Heart right ventricle (tissue), 16 donors: Measurements from ENCODE around the gene FRS3. TPM values are rescaled to one million over a fixed set of nuclear protein-coding genes. Genes with fewer than 3 reads are reported as not detected.
A peak's percentile ranks its signal among the peaks of the same experiment; 100 is the strongest.

ENCODE experiments used
- ATAC-seq, 8 donors: fragments of 200-7000 bp; cut with Tn5 transposase; one replicate each; pipeline ENCODE4 v1.9.1; 2020; ENCODE audit warnings: mild to moderate bottlenecking in 8 of 8, moderate library complexity in 8 of 8, moderate number of reproducible peaks in 1 of 8
- DNase-seq, 2 donors: peaks; one replicate each; pipeline ENCODE4 v3.0.0-alpha.2; 2020
- H3K27ac ChIP-seq, 10 donors: fragments of 200-600 bp; sonication (generic) in 2 of 10; one replicate each; pipeline versions ENCODE4 v1.5.0 to v1.8.0; 2020 to 2022; ENCODE audit warnings: mild to moderate bottlenecking in 3 of 10
- H3K27me3 ChIP-seq, 7 donors: fragments of 200-600 bp; one replicate each; pipeline ENCODE4 v1.8.0; 2021 to 2022; ENCODE audit warnings: mild to moderate bottlenecking in 2 of 7
- H3K36me3 ChIP-seq, 9 donors: fragments of 200-600 bp; sonication (generic) in 1 of 9; one replicate each; pipeline versions ENCODE4 v1.5.0 to v1.8.0; 2020 to 2022; ENCODE audit warnings: mild to moderate bottlenecking in 2 of 9
- H3K4me1 ChIP-seq, 9 donors: fragments of 200-600 bp; sonication (generic) in 1 of 9; one replicate each; pipeline versions ENCODE4 v1.5.0 to v1.8.0; 2020 to 2022; ENCODE audit warnings: mild to moderate bottlenecking in 4 of 9
- H3K4me3 ChIP-seq, 10 donors: fragments of 200-600 bp; sonication (generic) in 2 of 10; one replicate each; pipeline versions ENCODE4 v1.5.0 to v1.8.0; 2020 to 2022; ENCODE audit warnings: mild to moderate bottlenecking in 7 of 10, moderate library complexity in 2 of 10
- H3K9me3 ChIP-seq, 11 donors: fragments of 200-600 bp in 10 of 11; sonication (generic) in 2 of 11; one replicate each; pipeline versions ENCODE4 v1.5.0 to v1.8.0; 2013 to 2022; ENCODE audit warnings: mild to moderate bottlenecking in 2 of 11, control low read depth in 1 of 11, moderate library complexity in 1 of 11
- CTCF ChIP-seq, 9 donors: fragments of 200-600 bp; sonication (generic) in 2 of 9; IDR thresholded peaks; one replicate each; pipeline versions ENCODE4 v1.5.0 to v1.8.0; 2021 to 2022; ENCODE audit warnings: antibody characterized with exemption in 9 of 9, mild to moderate bottlenecking in 5 of 9, moderate library complexity in 1 of 9
- WGBS, 2 donors: extraction: QIAGEN DNeasy Blood & Tissue Kit; methylation state at CpG; one replicate each; pipeline ENCODE4 v1.1.7; 2013; ENCODE audit warnings: inconsistent platforms in 1 of 2; 5-methylcytosine and 5-hydroxymethylcytosine counted together
- intact Hi-C, 10 donors: fragments of 100-400 bp; cut with DNase I; formaldehyde crosslinking; loops; one replicate each; pipeline versions ENCODE4 v1.11.1 to v1.14.2; 2022
- polyA plus RNA-seq, 2 donors: library from polyadenylated mRNA; stranded (reverse); fragments of 200-250 nt; gene quantifications; one replicate each; pipeline ENCODE4 v1.2.3, GENCODE V29; 2013
- total RNA-seq, 10 donors: library from RNA; stranded (reverse); fragmentation: NEBNext Ultra II Directional in 3 of 10; extraction: Animal tissue kit (Norgen Biotek cat#: 25700) in 3 of 10; gene quantifications; one replicate each; pipeline versions ENCODE4 v1.2.1 to v1.2.4, GENCODE V29; 2021 to 2023
- donor health status: Arrhythmogenic right ventricular cardiomyopathy.
- donor health status: ischemic (EF 13 %, LVEDD 7.1; RV severe dilation, severe dysfunction).
- donor health status: healthy with polysubstance abuse.
- donor health status: DM: no; HTN: yes; CAD: no.
- donor health status: DM: no; HTN: no; CAD: no.
- donor health status: ischemic (EF 25% LVEDD 6.9; RV normal size, moderate dysfunction).
- donor health status: ischemic (EF 25% LVEDD 5.7; RV mildly dilated, moderate dysfunction).
- donor health status: healthy.
- donor health status: DM: yes; HTN: yes; CAD: no.
- donor health status: Ischemic cardiomyopathy.
- donor health status: ischemic (EF 35%, LVEDD 5.7; RV mildly dilated, moderate dysfunction).
- donor health status: nonischemic (EF 11% LVEDD 7.7; RV severe dilation, severe dysfunction).
- donor health status: DM: yes; HTN: yes; CAD: no.
- donor health status: PGD.
- donor health status: ischemic (EF 29% LVEDD 5.4; RV normal size, mild dysfunction).
- donor health status: nonischemic (EF 23%, LVEDD 6.1; RV moderate dilation, normal function).

The FRS3 gene
- total and polyA plus RNA-seq, 12 donors = 2.8 to 8.7 (median 5.8) TPM

- H3K4me3 ChIP-seq = peak overlapping the region in 2 of 10 donors; percentile 15 to 31
- 32 to 34% methylated on average over 7 of the region's 7 CpGs for WGBS, 2 donors
- no peaks in the 10 kb centered on the region for H3K27me3 ChIP-seq
- H3K4me1 ChIP-seq = peaks cover 31 to 99% (median 87%) of the 10 kb centered on the region in 9 donors
- peak overlapping the region in 9 of 10 donors; percentile 57 to 90 (median 74) for H3K27ac ChIP-seq
- no peaks in the 10 kb centered on the region for H3K36me3 ChIP-seq
- peak in 1 of 8 donors; percentile 4 for ATAC-seq
- no peak for TF ChIP-seq CTCF (IDR thresholded peaks at IDR 0.05)
- DNase-seq = no peak
- H3K9me3 ChIP-seq = no peaks in the 10 kb centered on the region
- intact Hi-C loops = no loop called here
Observed at GRCh38 chr6:41724228-41724580, 55.5 kb downstream of the FRS3 start.

GRCh38 chr6:41723530-41724227, 56.0 kb downstream of the FRS3 start:
- TF ChIP-seq CTCF (IDR thresholded peaks at IDR 0.05) = no peak
- H3K9me3 ChIP-seq = no peaks in the 10 kb centered on the region
- no peaks in the 10 kb centered on the region for H3K36me3 ChIP-seq
- 36 to 44% methylated on average over 20 to 21 of the region's 21 CpGs for WGBS, 2 donors
- ATAC-seq (peak; percentile 80 to 92 (median 90)), DNase-seq (peak; percentile 78 to 83)
- intact Hi-C loops = no loop called here
- H3K4me3 ChIP-seq = peak overlapping the region in 4 of 10 donors; percentile 0 to 31 (median 23)
- H3K27me3 ChIP-seq = no peaks in the 10 kb centered on the region
- H3K27ac ChIP-seq = peak overlapping the region; percentile 34 to 90 (median 72)
- peaks cover 27 to 99% (median 86%) of the 10 kb centered on the region in 9 donors for H3K4me1 ChIP-seq

GRCh38 chr6:41722969-41723529, 56.7 kb downstream of the FRS3 start:
- intact Hi-C loops = no loop called here
- Histone ChIP-seq H3K4me3 (peak overlapping the region in 4 of 10 donors; percentile 0 to 31 (median 23)), H3K27me3 (no peaks in the 10 kb centered on the region), H3K27ac (peak overlapping the region; percentile 34 to 90 (median 72)), H3K4me1 (peaks cover 26 to 99% (median 85%) of the 10 kb centered on the region in 9 donors), H3K9me3 (no peaks in the 10 kb centered on the region), H3K36me3 (no peaks in the 10 kb centered on the region)
- no peak for TF ChIP-seq CTCF (IDR thresholded peaks at IDR 0.05)
- ATAC-seq = peak in 2 of 8 donors; percentile 3
- DNase-seq = no peak
- WGBS, 2 donors = 49 to 52% methylated on average over 8 of the region's 8 CpGs

GRCh38 chr6:41721414-41721813, 58.3 kb downstream of the FRS3 start:
- ATAC-seq (no peak), DNase-seq (no peak)
- no peak for TF ChIP-seq CTCF (IDR thresholded peaks at IDR 0.05)
- Histone ChIP-seq H3K9me3 (no peaks in the 10 kb centered on the region), H3K4me3 (no peak overlapping the region), H3K4me1 (peaks cover 31 to 99% (median 85%) of the 10 kb centered on the region in 9 donors), H3K27me3 (no peaks in the 10 kb centered on the region), H3K36me3 (no peaks in the 10 kb centered on the region), H3K27ac (peak overlapping the region in 1 of 10 donors; percentile 6)
- WGBS, 2 donors = 61 to 86% methylated on average over 3 of the region's 3 CpGs
- intact Hi-C loops = no loop called here
